ENCODE measurements around the gene GPR152. TPM values are rescaled to one million over a fixed set of nuclear protein-coding genes. Genes with fewer than 3 reads are reported as not detected.

GPR152 gene
- total and polyA plus RNA-seq, 2 of the 8 experiments (the other 6 are each of a cell fraction or from before 2014, with no cell fraction given), result not detected

- TF ChIP-seq FOSL1 (IDR thresholded peaks at IDR 0.05; ENCODE audit: insufficient read depth, low read depth, low read length), result no peak
- no peak for TF ChIP-seq POLR2A (IDR thresholded peaks at IDR 0.05; ENCODE audit: control extremely low read depth in 1 of 2, low read depth in 2 of 2, low read length in 2 of 2)
- no peak for TF ChIP-seq JUN (IDR thresholded peaks at IDR 0.05; ENCODE audit: low read depth, low read length)
- TF ChIP-seq MAFK (IDR thresholded peaks at IDR 0.05; ENCODE audit: low read depth, low read length), result no peak
- no peak for TF ChIP-seq CTBP2 (IDR thresholded peaks at IDR 0.05; ENCODE audit: borderline replicate concordance, insufficient read depth, insufficient read length, low read length)
- 0 out of 4 replicates have a peak, but pooled peaks of 1 of the 2 experiments have one; percentile 56 for TF ChIP-seq HDAC2 (IDR thresholded peaks at IDR 0.05; ENCODE audit: borderline replicate concordance in 1 of 2, low read depth in 2 of 2, low read length in 2 of 2)
- TF ChIP-seq BRCA1 (IDR thresholded peaks at IDR 0.05; ENCODE audit: low read depth, low read length), result no peak
- TF ChIP-seq JUND (IDR thresholded peaks at IDR 0.05; ENCODE audit: low read length), result no peak
- no peak for TF ChIP-seq NRF1 (IDR thresholded peaks at IDR 0.05; ENCODE audit: low read depth, low read length)
- TF ChIP-seq POLR2AphosphoS5 (IDR thresholded peaks at IDR 0.05; ENCODE audit: low read depth, low read length), result peak; percentile 70; the same call in 1 of the 2 replicates
- TF ChIP-seq SIX5 (IDR thresholded peaks at IDR 0.05; ENCODE audit: low read depth, low read length), result no peak
- TF ChIP-seq SP1 (IDR thresholded peaks at IDR 0.05; ENCODE audit: low read depth, low read length), result peak; percentile 83
- TF ChIP-seq RNF2 (IDR thresholded peaks at IDR 0.05; ENCODE audit: borderline replicate concordance, low read depth, low read length, missing control alignments, poor library complexity, severe bottlenecking), result no peak
- no peak for TF ChIP-seq RFX5 (IDR thresholded peaks at IDR 0.05; ENCODE audit: borderline replicate concordance, low read depth, low read length)
- TF ChIP-seq MAX (IDR thresholded peaks at IDR 0.05), result peak; percentile 88
- no peak for TF ChIP-seq ZNF274 (IDR thresholded peaks at IDR 0.05; ENCODE audit: borderline replicate concordance, extremely low read depth, low read length)
- TF ChIP-seq E2F6 (IDR thresholded peaks at IDR 0.05), result no peak
- TF ChIP-seq CREB1 (IDR thresholded peaks at IDR 0.05), result no peak
- no peak for TF ChIP-seq BACH1 (IDR thresholded peaks at IDR 0.05; ENCODE audit: low read length)
- peak; percentile 24; the same call in 1 of the 2 replicates for TF ChIP-seq TBP (IDR thresholded peaks at IDR 0.05; ENCODE audit: low read depth, low read length)
- TF ChIP-seq CHD1 (IDR thresholded peaks at IDR 0.05; ENCODE audit: low read depth, low read length), result no peak
- TF ChIP-seq EGR1 (IDR thresholded peaks at IDR 0.05; ENCODE audit: borderline replicate concordance, low read depth, low read length), result no peak
- TF ChIP-seq GTF2F1 (IDR thresholded peaks at IDR 0.05; ENCODE audit: borderline replicate concordance, low read depth, low read length), result no peak
- peak; percentile 49 to 79; a peak in 2 of 3 replicates for TF ChIP-seq EP300 (IDR thresholded peaks at IDR 0.05; ENCODE audit: borderline replicate concordance in 1 of 2, low read depth in 2 of 2, low read length in 2 of 2)
- no peak for TF ChIP-seq TEAD4 (IDR thresholded peaks at IDR 0.05; ENCODE audit: low read depth, low read length)
These were observed 16.0 kb downstream of the GPR152 start (continued) for GRCh38 chr11:67436459-67437081.

Measured in H1 (cell line).